PC-9 (cell line): ENCODE data around the gene PDE4D. TPM values are rescaled to one million over a fixed set of nuclear protein-coding genes. Genes with fewer than 3 reads are reported as not detected.
"Not testable (repeated sequence)": the region's sequence is repeated elsewhere in the genome, so short reads cannot be mapped to it uniquely, and the experiment has no call there.

Source experiments
- BruUV-seq: library from RNA; stranded (reverse); fragments of 400-500 nt; replicated peaks from 2 replicates; lab custom pipeline; 2021; lab: Mats Ljungman, UMichigan
- CTCF ChIA-PET: fragments of 300-600 bp; sonication (Branson Sonifier 250); formaldehyde crosslinking; loops from one replicate; lab custom pipeline; 2022; ENCODE audit warnings: antibody characterized with exemption; lab: Charles Lee
- POLR2A ChIA-PET: fragments of 300-600 bp; sonication (Branson Sonifier 250); formaldehyde crosslinking; loops from one replicate; lab custom pipeline; 2022; ENCODE audit warnings: antibody characterized with exemption; ENCODE audit not compliant: unreplicated experiment; lab: Charles Lee
- DNase-seq, 2 experiments: peaks; one replicate each; pipeline versions ENCODE4 v3.0.0 to v3.0.0-alpha.2; 2015 to 2022; ENCODE audit warnings: mixed read lengths in 1 of 2
- H2AFZ ChIP-seq: fragments of 200-600 bp; sonication (generic); 2 replicates; pipeline ENCODE4 v1.8.1; 2017; ENCODE audit warnings: antibody characterized with exemption
- H3F3A ChIP-seq: fragments of 200-600 bp; sonication (generic); 2 replicates; pipeline ENCODE4 v1.8.1; 2017; ENCODE audit warnings: antibody characterized with exemption, mild to moderate bottlenecking, low read depth; ENCODE audit not compliant: insufficient read depth
- H3K27ac ChIP-seq: fragments of 200-600 bp; sonication (generic); 2 replicates; pipeline ENCODE4 v1.6.1; 2016; ENCODE audit warnings: mixed run types
- H3K27me3 ChIP-seq: fragments of 200-600 bp; sonication (generic); 2 replicates; pipeline ENCODE4 v1.6.1; 2016; ENCODE audit warnings: low read depth, mixed run types; ENCODE audit not compliant: insufficient read depth
- H3K36me3 ChIP-seq: fragments of 200-600 bp; sonication (generic); 2 replicates; pipeline ENCODE4 v1.6.1; 2016; ENCODE audit warnings: low read depth, mixed run types
- H3K4me1 ChIP-seq: fragments of 200-600 bp; sonication (generic); replicated peaks from 2 replicates; pipeline ENCODE4 v1.6.1; 2016; ENCODE audit warnings: mixed run types; ENCODE audit not compliant: insufficient read depth
- H3K4me2 ChIP-seq: fragments of 200-600 bp; sonication (generic); 2 replicates; pipeline ENCODE4 v1.6.1; 2017; ENCODE audit warnings: mixed run types
- H3K4me3 ChIP-seq: fragments of 200-600 bp; sonication (generic); 2 replicates; pipeline ENCODE4 v1.6.1; 2016; ENCODE audit warnings: mixed run types
- H3K79me2 ChIP-seq: fragments of 200-600 bp; sonication (generic); 2 replicates; pipeline ENCODE4 v1.6.1; 2017; ENCODE audit warnings: low read depth, mixed run types
- H3K9me2 ChIP-seq: fragments of 200-600 bp; sonication (generic); 2 replicates; pipeline ENCODE4 v1.8.1; 2017; ENCODE audit warnings: mild to moderate bottlenecking; ENCODE audit not compliant: insufficient read depth
- H3K9me3 ChIP-seq: fragments of 200-600 bp; sonication (generic); 2 replicates; pipeline ENCODE4 v1.8.1; 2016; ENCODE audit warnings: low read depth; ENCODE audit not compliant: insufficient read depth
- H4K20me1 ChIP-seq: fragments of 200-600 bp; sonication (generic); 2 replicates; pipeline ENCODE4 v1.8.1; 2017; ENCODE audit not compliant: insufficient read depth
- CTCF ChIP-seq: fragments of 200-600 bp; sonication (generic); conservative IDR thresholded peaks from 2 replicates; pipeline ENCODE4 v1.6.1; 2017; ENCODE audit warnings: mixed run types, antibody characterized with exemption, mild to moderate bottlenecking, moderate library complexity
- EZH2 ChIP-seq: fragments of 200-600 bp; sonication (generic); IDR thresholded peaks from 2 replicates; pipeline ENCODE4 v1.8.0; 2017; ENCODE audit warnings: antibody characterized with exemption, low read depth
- intact Hi-C: fragments of 100-400 bp; cut with micrococcal nuclease; formaldehyde crosslinking; loops from one replicate; pipeline ENCODE4 v1.10.0; 2022; ENCODE audit not compliant: unreplicated experiment
- total RNA-seq: library from RNA; stranded (reverse); gene quantifications from 2 replicates; pipeline ENCODE4 v1.2.3, GENCODE V29; 2021

PDE4D gene
- total RNA-seq, 1 experiment from 2014 or later = 9.8 TPM

GRCh38 chr5:59000211-59000610, 893.3 kb downstream of the PDE4D start:
- no peak overlapping the region for H3K4me3 ChIP-seq
- intact Hi-C loops = loop anchor here (10.0 kb wide), 1 partner anchor 1705 kb away; no protein-coding TSS in a partner anchor
- POLR2A ChIA-PET = no interaction called here
- TF ChIP-seq CTCF (no peak), EZH2 (no peak)
- 0 out of 2 replicates have a peak, but pooled peaks cover 6% of the 10 kb centered on the region for H4K20me1 ChIP-seq
- BruUV-seq = no TSS peak
- no peaks in the 10 kb centered on the region for H3K9me2 ChIP-seq
- peaks cover 3% of the 10 kb centered on the region; the same call in 1 of the 2 replicates for H3K79me2 ChIP-seq
- no peak overlapping the region for H2AFZ ChIP-seq
- H3K4me1 ChIP-seq = no peaks in the 10 kb centered on the region
- H3K9me3 ChIP-seq = no peaks in the 10 kb centered on the region
- no peak for DNase-seq
- H3K27me3 ChIP-seq = no peaks in the 10 kb centered on the region
- no peaks in the 10 kb centered on the region for H3F3A ChIP-seq
- no peaks in the 10 kb centered on the region for H3K36me3 ChIP-seq
- no peak overlapping the region for H3K4me2 ChIP-seq
- no peak overlapping the region for H3K27ac ChIP-seq
- CTCF ChIA-PET = no interaction called here

- Histone ChIP-seq H3K9me2 (no peaks in the 10 kb centered on the region), H3K4me2 (no peak overlapping the region), H3K9me3 (no peaks in the 10 kb centered on the region), H3F3A (no peaks in the 10 kb centered on the region), H3K79me2 (peaks cover 3% of the 10 kb centered on the region; the same call in 1 of the 2 replicates), H3K27me3 (no peaks in the 10 kb centered on the region), H2AFZ (no peak overlapping the region), H3K4me3 (no peak overlapping the region), H3K27ac (no peak overlapping the region), H3K4me1 (no peaks in the 10 kb centered on the region), H4K20me1 (0 out of 2 replicates have a peak, but pooled peaks cover 4% of the 10 kb centered on the region), H3K36me3 (no peaks in the 10 kb centered on the region)
- no peak for DNase-seq
- TF ChIP-seq EZH2 (no peak), CTCF (no peak)
- ChIA-PET CTCF (no interaction called here), POLR2A (no interaction called here)
- intact Hi-C loops = loop anchor here (10.0 kb wide), 1 partner anchor 1705 kb away; no protein-coding TSS in a partner anchor
- BruUV-seq = no TSS peak
Observed at GRCh38 chr5:58999804-59000203, 893.7 kb downstream of the PDE4D start.

GRCh38 chr5:58998544-58998943, 895.0 kb downstream of the PDE4D start:
- TF ChIP-seq CTCF (no peak), EZH2 (no peak)

DNA sequence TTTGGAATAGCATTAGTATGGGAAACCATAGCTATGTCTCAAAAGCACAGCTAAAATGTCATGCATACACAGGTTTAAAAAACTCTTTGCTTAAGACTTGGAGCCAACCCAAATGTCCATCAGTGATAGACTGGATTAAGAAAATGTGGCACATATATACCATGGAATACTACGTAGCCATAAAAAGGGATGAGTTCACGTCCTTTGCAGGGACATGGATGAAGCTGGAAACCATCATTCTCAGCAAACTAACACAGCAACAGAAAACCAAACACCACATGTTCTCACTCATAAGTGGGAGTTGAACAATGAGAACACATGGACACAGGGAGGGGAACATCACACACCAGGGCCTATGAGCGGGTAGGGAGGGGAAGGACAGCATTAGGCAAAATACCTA, 897.7 kb downstream of the PDE4D start:
- H2AFZ ChIP-seq, H3K9me3 ChIP-seq, POLR2A ChIA-PET, H3K79me2 ChIP-seq, H3K36me3 ChIP-seq, H3K4me1 ChIP-seq, H3K4me3 ChIP-seq, H4K20me1 ChIP-seq, intact Hi-C loops, DNase-seq, H3K27ac ChIP-seq, H3K27me3 ChIP-seq, CTCF ChIA-PET, H3K4me2 ChIP-seq, BruUV-seq, H3F3A ChIP-seq, H3K9me2 ChIP-seq: not testable (repeated sequence)

More at GRCh38 chr5:58998544-58998943, 895.0 kb downstream of the PDE4D start:
- ChIA-PET POLR2A (no interaction called here), CTCF (no interaction called here)
- no peaks in the 10 kb centered on the region for H3K36me3 ChIP-seq
- H3K9me2 ChIP-seq = no peaks in the 10 kb centered on the region
- DNase-seq = no peak
- no peaks in the 10 kb centered on the region for H3K9me3 ChIP-seq
- no peaks in the 10 kb centered on the region for H3F3A ChIP-seq
- H3K27me3 ChIP-seq = no peaks in the 10 kb centered on the region
- H4K20me1 ChIP-seq = 0 out of 2 replicates have a peak, but pooled peaks cover 2% of the 10 kb centered on the region
- H3K79me2 ChIP-seq = no peaks in the 10 kb centered on the region
- no peak overlapping the region for H3K4me3 ChIP-seq
- BruUV-seq = no TSS peak
- H3K4me1 ChIP-seq = no peaks in the 10 kb centered on the region
- no peak overlapping the region for H2AFZ ChIP-seq
- no peak overlapping the region for H3K27ac ChIP-seq
- no peak overlapping the region for H3K4me2 ChIP-seq
- intact Hi-C loops = no loop called here
